Endothelial cell of umbilical vein (primary cell): ENCODE measurements around the gene OR9A2.

Experiments
- EZH2 ChIP-seq: IDR thresholded peaks from 2 replicates; pipeline ENCODE4 v1.6.1; 2012; ENCODE audit warnings: borderline replicate concordance, low read depth, mild to moderate bottlenecking, moderate library complexity, low read length, inconsistent platforms; ENCODE audit not compliant: severe bottlenecking
- FOS ChIP-seq: IDR thresholded peaks from 2 replicates; pipeline ENCODE4 v1.6.1; 2011; ENCODE audit warnings: mild to moderate bottlenecking, low read length, moderate library complexity, borderline replicate concordance; ENCODE audit not compliant: insufficient read depth
- MYC ChIP-seq: IDR thresholded peaks from one replicate; pipeline ENCODE4 v1.6.1; 2011; ENCODE audit warnings: mild to moderate bottlenecking, low read depth, low read length
- POLR2A ChIP-seq: IDR thresholded peaks from 2 replicates; pipeline ENCODE4 v1.6.1; 2012; ENCODE audit warnings: low read depth, mild to moderate bottlenecking, control low read depth, low read length
- POLR2AphosphoS5 ChIP-seq: IDR thresholded peaks from 2 replicates; pipeline ENCODE4 v1.6.1; 2012; ENCODE audit warnings: low read depth, mild to moderate bottlenecking, control low read depth, low read length, moderate library complexity; ENCODE audit not compliant: insufficient read depth
- TF ChIP-seq, protein P1 (sequence below), 2 donors: IDR thresholded peaks; 1 replicate in 1 of 2; 2 replicates in 1 of 2; pipeline ENCODE4 v1.5.1; 2011; ENCODE audit warnings: low read length in 2 of 2, mild to moderate bottlenecking in 2 of 2, moderate library complexity in 2 of 2, control low read depth in 1 of 2, inconsistent platforms in 1 of 2, low read depth in 1 of 2; ENCODE audit not compliant: insufficient read depth in 1 of 2; ENCODE audit errors: extremely low read depth in 1 of 2
- TF ChIP-seq, protein P2 (sequence below): IDR thresholded peaks from 2 replicates; pipeline ENCODE4 v1.6.1; 2011; ENCODE audit not compliant: insufficient read depth, insufficient read length

DNA sequence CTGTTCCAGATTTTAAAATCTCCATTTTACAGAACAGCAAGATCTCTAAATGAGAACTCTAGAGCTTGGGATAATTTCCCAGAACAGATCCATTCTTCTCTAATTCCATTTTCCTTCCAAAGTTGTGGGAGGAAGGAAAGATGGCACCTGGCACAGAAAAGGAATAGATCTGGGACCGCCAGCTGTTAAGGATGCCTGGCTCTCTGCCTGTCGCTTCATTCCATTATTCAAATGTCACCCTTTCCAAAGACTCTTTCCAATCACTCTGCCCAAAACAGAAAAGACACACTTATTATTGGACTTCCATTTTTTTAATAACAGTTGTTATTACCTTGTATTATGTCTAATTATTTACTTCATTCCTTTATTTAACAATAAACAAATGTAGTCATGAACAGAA lies 751 bp upstream of the OR9A2 start:
- TF ChIP-seq, protein P1, sequence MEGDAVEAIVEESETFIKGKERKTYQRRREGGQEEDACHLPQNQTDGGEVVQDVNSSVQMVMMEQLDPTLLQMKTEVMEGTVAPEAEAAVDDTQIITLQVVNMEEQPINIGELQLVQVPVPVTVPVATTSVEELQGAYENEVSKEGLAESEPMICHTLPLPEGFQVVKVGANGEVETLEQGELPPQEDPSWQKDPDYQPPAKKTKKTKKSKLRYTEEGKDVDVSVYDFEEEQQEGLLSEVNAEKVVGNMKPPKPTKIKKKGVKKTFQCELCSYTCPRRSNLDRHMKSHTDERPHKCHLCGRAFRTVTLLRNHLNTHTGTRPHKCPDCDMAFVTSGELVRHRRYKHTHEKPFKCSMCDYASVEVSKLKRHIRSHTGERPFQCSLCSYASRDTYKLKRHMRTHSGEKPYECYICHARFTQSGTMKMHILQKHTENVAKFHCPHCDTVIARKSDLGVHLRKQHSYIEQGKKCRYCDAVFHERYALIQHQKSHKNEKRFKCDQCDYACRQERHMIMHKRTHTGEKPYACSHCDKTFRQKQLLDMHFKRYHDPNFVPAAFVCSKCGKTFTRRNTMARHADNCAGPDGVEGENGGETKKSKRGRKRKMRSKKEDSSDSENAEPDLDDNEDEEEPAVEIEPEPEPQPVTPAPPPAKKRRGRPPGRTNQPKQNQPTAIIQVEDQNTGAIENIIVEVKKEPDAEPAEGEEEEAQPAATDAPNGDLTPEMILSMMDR (IDR thresholded peaks at IDR 0.05; ENCODE audit: extremely low read depth in 1 of 2, insufficient read depth in 1 of 2, low read depth in 1 of 2, low read length in 2 of 2), result no peak
- TF ChIP-seq POLR2A (no peak), EZH2 (no peak), POLR2AphosphoS5 (no peak), MYC (no peak), FOS (no peak)
- TF ChIP-seq, protein P2, sequence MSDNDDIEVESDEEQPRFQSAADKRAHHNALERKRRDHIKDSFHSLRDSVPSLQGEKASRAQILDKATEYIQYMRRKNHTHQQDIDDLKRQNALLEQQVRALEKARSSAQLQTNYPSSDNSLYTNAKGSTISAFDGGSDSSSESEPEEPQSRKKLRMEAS, result no peak
